ENCODE measurements around the gene DNAJC21.
"Not testable (repeated sequence)": the region's sequence is repeated elsewhere in the genome, so short reads cannot be mapped to it uniquely, and the experiment has no call there.

Gene DNAJC21

DNA sequence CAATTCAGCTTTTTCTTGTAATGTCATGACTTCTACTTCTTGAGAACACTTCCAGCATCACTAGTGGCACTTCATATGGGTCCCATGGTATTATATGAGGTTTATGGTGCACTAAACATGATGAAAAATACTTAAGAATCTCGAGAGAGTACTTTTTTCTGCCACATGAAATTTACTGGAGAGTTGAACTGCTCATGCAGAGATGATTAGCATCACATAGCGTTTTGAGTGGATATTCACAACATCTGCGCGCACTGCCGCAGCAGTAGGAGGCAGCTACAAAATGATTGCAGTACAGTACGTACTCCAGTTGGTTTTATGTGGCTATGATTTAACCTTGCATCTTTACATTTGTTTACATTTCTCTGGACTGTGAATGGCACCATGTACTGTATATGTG lies 28.7 kb upstream of the DNAJC21 start:
- H3K4me3 ChIP-seq (ENCODE audit: low read length), result no peak overlapping the region
- H3K9ac ChIP-seq (ENCODE audit: low read depth, low read length), result no peak overlapping the region
- 0 out of 2 replicates have a peak, but pooled peaks cover 4% of the 10 kb centered on the region for H3K4me1 ChIP-seq (ENCODE audit: insufficient read depth, low read length)
- no peak overlapping the region for H3K27ac ChIP-seq (ENCODE audit: low read depth, low read length)
- WGBS, result 97% methylated on average over 6 of the region's 6 CpGs
- H3K9me3 ChIP-seq (ENCODE audit: insufficient read depth, low read depth, low read length), result no peaks in the 10 kb centered on the region
- H3K36me3 ChIP-seq (ENCODE audit: insufficient read depth, low read length), result peaks cover 15% of the 10 kb centered on the region
- H3K27me3 ChIP-seq (ENCODE audit: insufficient read depth, low read length), result no peaks in the 10 kb centered on the region

DNA sequence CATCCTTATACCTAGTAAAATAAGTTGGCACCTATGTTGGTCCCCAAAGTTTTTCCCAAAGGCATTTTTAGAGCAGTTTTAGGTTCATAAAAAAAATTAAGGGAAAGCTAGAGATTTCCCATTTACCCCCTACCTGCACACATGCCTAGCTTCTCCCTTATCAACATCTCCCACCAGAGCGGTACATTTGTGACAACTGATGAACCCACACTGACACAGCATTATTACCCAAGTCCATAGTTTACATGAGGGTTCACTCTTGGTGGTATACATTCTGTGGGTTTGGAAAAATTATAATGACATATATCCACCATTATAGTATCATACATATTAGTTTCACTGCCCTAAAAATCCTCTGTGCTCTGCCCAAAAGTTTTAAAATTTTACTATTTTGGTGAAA lies 26.1 kb upstream of the DNAJC21 start:
- Histone ChIP-seq H3K27me3 (ENCODE audit: insufficient read depth, low read length) (no peaks in the 10 kb centered on the region), H3K9me3 (ENCODE audit: insufficient read depth, low read depth, low read length) (no peaks in the 10 kb centered on the region), H3K36me3 (ENCODE audit: insufficient read depth, low read length) (peaks cover 33% of the 10 kb centered on the region), H3K9ac (ENCODE audit: low read depth, low read length) (no peak overlapping the region), H3K4me1 (ENCODE audit: insufficient read depth, low read length) (0 out of 2 replicates have a peak, but pooled peaks cover 4% of the 10 kb centered on the region), H3K27ac (ENCODE audit: low read depth, low read length) (no peak overlapping the region), H3K4me3 (ENCODE audit: low read length) (no peak overlapping the region)
- WGBS, result 100% methylated on average over 1 of the region's 1 CpG

DNA sequence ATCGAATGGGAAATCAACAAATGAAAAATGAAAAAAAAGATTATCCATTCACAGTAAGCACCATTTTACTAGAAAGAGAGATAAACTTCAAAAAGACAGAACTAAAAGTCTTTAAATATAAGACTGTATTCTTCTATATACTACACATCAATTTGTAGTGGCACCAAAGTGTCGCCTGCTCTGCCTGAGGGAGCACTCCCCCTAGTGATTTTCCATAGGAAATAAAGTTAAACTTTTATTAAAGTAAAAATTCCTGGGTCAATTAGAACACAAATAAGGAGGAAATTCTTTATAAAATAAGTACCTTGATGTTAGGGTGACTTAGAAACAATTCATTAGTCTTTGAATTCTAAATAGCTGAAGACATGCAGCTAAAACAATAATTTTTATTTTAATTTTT lies 23.8 kb upstream of the DNAJC21 start:
- Histone ChIP-seq H3K36me3 (ENCODE audit: insufficient read depth, low read length) (peaks cover 54% of the 10 kb centered on the region), H3K27me3 (ENCODE audit: insufficient read depth, low read length) (no peaks in the 10 kb centered on the region), H3K4me3 (ENCODE audit: low read length) (no peak overlapping the region), H3K4me1 (ENCODE audit: insufficient read depth, low read length) (no peaks in the 10 kb centered on the region), H3K9ac (ENCODE audit: low read depth, low read length) (no peak overlapping the region), H3K9me3 (ENCODE audit: insufficient read depth, low read depth, low read length) (no peaks in the 10 kb centered on the region), H3K27ac (ENCODE audit: low read depth, low read length) (no peak overlapping the region)
- WGBS, result 89% methylated on average over 1 of the region's 2 CpGs

DNA sequence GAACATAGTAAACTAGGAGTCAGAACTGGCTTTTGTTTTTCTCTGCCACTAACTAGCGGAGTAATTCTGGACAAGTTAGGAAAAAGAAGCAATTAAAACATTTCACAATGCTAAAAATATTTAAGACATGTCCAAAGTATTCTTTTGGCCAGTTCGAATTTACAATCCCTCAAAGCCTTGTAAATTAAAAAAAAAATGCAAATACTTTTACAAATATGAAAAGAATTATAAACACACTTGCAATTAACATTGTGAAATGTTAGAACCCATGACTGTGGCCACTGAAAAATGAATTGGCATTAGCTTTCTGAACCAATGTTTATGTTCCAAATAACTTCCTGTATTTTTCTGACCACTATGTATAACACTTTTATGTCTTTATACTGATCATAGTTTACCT lies 16.3 kb upstream of the DNAJC21 start:
- Histone ChIP-seq H3K4me1 (ENCODE audit: insufficient read depth, low read length) (peaks cover 14% of the 10 kb centered on the region), H3K9ac (ENCODE audit: low read depth, low read length) (no peak overlapping the region), H3K27ac (ENCODE audit: low read depth, low read length) (no peak overlapping the region), H3K4me3 (ENCODE audit: low read length) (no peak overlapping the region), H3K9me3 (ENCODE audit: insufficient read depth, low read depth, low read length) (no peaks in the 10 kb centered on the region), H3K36me3 (ENCODE audit: insufficient read depth, low read length) (peaks cover 57% of the 10 kb centered on the region), H3K27me3 (ENCODE audit: insufficient read depth, low read length) (no peaks in the 10 kb centered on the region)
- 100% methylated on average over 2 of the region's 2 CpGs for WGBS

- no peaks in the 10 kb centered on the region for H3K27me3 ChIP-seq (ENCODE audit: insufficient read depth, low read length)
- peak overlapping the region; percentile 99 for H3K9ac ChIP-seq (ENCODE audit: low read depth, low read length)
- H3K36me3 ChIP-seq (ENCODE audit: insufficient read depth, low read length), result peaks cover 58% of the 10 kb centered on the region
- H3K9me3 ChIP-seq (ENCODE audit: insufficient read depth, low read depth, low read length), result no peaks in the 10 kb centered on the region
- peak overlapping the region; percentile 90 for H3K27ac ChIP-seq (ENCODE audit: low read depth, low read length)
- peaks cover 14% of the 10 kb centered on the region for H3K4me1 ChIP-seq (ENCODE audit: insufficient read depth, low read length)
- WGBS, result 3% methylated on average over 20 of the region's 20 CpGs
- peak overlapping the region; percentile 96 for H3K4me3 ChIP-seq (ENCODE audit: low read length)
Observed at GRCh38 chr5:34914671-34915138, 14.7 kb upstream of the DNAJC21 start.

DNA sequence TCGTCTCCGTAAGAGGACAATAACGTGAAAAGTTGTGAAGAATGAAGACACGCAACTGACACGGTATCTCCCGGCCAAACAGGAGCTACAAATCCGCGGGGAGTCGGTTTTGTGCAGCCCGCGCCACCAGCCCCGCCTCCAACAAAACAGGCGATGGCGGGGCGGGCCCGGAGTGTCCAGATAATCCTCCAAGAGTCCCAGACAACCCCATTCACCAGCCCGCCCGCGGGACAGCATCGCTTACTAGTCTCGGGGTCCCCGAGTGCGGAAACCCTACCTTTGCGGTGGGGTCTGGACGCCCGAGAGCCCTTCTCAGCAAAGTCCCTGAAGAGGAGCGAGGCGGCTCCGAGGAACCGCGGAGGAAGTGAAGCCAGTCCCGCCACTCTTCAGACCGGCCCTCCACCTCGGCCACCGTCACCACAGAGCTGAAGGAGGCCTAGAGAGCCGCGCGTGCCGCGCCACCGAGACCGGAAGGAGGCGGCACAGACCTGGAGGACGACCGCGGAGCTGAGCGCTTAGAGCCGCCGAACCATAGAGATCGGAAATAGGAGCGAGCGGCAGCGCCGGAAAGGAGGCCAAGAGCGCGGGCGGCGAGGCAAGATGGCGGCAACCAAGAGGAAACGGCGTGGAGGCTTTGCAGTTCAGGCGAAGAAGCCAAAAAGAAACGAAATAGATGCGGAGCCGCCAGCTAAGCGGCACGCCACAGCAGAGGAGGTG lies 14.1 kb upstream of the DNAJC21 start, which contains the start of the genes BRIX1 and RAD1:
Gene BRIX1, plus strand, starts transcription at position 573 of the 717 bp plus-strand sequence. Its CDS starts 28 bp downstream, at position 601.
Gene RAD1, minus strand, starts transcription at position 366 of the 717 bp plus-strand sequence. CDS start 612 bp downstream, outside the sequence.
- Histone ChIP-seq H3K4me3 (ENCODE audit: low read length) (peak within 1 kb of the TSS; percentile 96), H3K27me3 (ENCODE audit: insufficient read depth, low read length) (no peaks in the 10 kb centered on the region), H3K4me1 (ENCODE audit: insufficient read depth, low read length) (peaks cover 14% of the 10 kb centered on the region), H3K9ac (ENCODE audit: low read depth, low read length) (peak within 1 kb of the TSS; percentile 99), H3K36me3 (ENCODE audit: insufficient read depth, low read length) (peaks cover 58% of the 10 kb centered on the region), H3K9me3 (ENCODE audit: insufficient read depth, low read depth, low read length) (no peaks in the 10 kb centered on the region), H3K27ac (ENCODE audit: low read depth, low read length) (peak within 1 kb of the TSS; percentile 90)
- under 1% methylated on average over 67 of the region's 67 CpGs for WGBS

GRCh38 chr5:34915856-34916192 lies 13.5 kb upstream of the DNAJC21 start:
- H3K36me3 ChIP-seq (ENCODE audit: insufficient read depth, low read length), result peaks cover 60% of the 10 kb centered on the region
- under 1% methylated on average over 20 of the region's 20 CpGs for WGBS
- H3K9me3 ChIP-seq (ENCODE audit: insufficient read depth, low read depth, low read length), result no peaks in the 10 kb centered on the region
- peak overlapping the region; percentile 90 for H3K27ac ChIP-seq (ENCODE audit: low read depth, low read length)
- H3K27me3 ChIP-seq (ENCODE audit: insufficient read depth, low read length), result no peaks in the 10 kb centered on the region
- peaks cover 14% of the 10 kb centered on the region for H3K4me1 ChIP-seq (ENCODE audit: insufficient read depth, low read length)
- H3K9ac ChIP-seq (ENCODE audit: low read depth, low read length), result peak overlapping the region; percentile 99
- peak overlapping the region; percentile 96 for H3K4me3 ChIP-seq (ENCODE audit: low read length)

DNA sequence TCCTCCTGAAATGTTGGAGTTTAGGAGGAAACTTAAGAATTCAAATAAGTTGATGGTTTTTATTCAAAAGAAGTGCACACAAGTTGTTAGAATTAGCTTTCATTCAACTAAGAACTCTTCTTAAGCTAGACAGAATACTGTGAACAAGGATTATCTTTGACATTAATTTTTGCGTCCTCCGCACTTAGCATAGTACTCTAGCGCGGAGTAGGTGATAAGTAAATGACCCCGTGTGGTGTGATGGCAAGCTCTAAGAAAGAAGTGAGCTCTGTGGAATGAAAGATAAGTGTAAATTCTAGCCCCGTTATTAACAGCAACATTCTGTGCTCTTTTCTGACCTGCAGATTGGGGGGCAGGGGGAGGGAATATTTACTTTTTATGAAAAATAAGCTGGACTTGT lies 12.8 kb upstream of the DNAJC21 start:
- 9% methylated on average over 6 of the region's 6 CpGs for WGBS
- Histone ChIP-seq H3K27ac (ENCODE audit: low read depth, low read length) (no peak overlapping the region), H3K4me3 (ENCODE audit: low read length) (peak overlapping the region; percentile 96), H3K4me1 (ENCODE audit: insufficient read depth, low read length) (peaks cover 14% of the 10 kb centered on the region), H3K9me3 (ENCODE audit: insufficient read depth, low read depth, low read length) (no peaks in the 10 kb centered on the region), H3K9ac (ENCODE audit: low read depth, low read length) (peak overlapping the region; percentile 99), H3K36me3 (ENCODE audit: insufficient read depth, low read length) (peaks cover 60% of the 10 kb centered on the region), H3K27me3 (ENCODE audit: insufficient read depth, low read length) (no peaks in the 10 kb centered on the region)

DNA sequence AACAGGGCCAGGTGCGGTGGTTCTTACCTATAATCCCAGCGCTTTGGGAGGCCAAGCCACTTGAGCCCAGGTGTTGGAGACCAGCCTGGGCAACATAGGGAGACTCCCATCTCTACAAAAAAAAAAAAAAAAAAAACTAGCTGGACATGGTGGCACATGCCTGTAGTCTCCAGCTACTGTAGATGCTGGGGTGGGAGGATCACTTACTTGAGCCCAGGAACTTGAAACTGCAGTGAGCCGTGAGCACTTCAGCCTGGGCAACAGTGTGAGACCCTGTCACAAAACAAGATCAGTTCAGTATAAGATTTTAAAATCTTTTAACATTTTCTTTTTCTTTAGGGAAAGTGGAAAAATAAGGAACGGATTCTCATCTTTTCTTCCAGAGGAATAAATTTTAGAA lies 11.3 kb upstream of the DNAJC21 start:
- H3K4me3 ChIP-seq (ENCODE audit: low read length), result 0 out of 2 replicates have a peak overlapping the region, but pooled peaks have one; percentile 18

DNA sequence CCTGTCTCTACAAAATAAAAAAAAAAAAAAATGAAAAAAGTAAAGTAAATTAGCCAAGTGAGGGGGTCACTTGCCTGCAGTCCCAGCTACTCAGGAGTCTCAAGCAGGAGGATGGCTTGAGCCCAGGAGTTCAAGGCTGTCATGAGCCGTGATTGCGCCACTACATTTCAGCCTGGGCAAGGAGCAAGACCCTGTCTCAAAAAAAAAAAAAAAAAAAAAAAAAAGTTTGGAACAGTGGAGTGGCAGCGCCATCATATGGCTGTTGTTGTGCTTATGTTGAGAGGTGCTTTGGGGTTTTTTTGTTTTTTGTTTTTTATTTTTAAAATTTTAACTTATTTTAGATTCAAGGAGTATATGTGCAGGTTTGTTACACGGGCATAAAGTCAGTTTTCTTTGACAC lies 10.3 kb upstream of the DNAJC21 start:
- Histone ChIP-seq H3K9ac (ENCODE audit: low read depth, low read length) (no peak overlapping the region), H3K36me3 (ENCODE audit: insufficient read depth, low read length) (peaks cover 63% of the 10 kb centered on the region), H3K4me1 (ENCODE audit: insufficient read depth, low read length) (peaks cover 6% of the 10 kb centered on the region), H3K27me3 (ENCODE audit: insufficient read depth, low read length) (no peaks in the 10 kb centered on the region), H3K27ac (ENCODE audit: low read depth, low read length) (no peak overlapping the region), H3K4me3 (ENCODE audit: low read length) (no peak overlapping the region), H3K9me3 (ENCODE audit: insufficient read depth, low read depth, low read length) (no peaks in the 10 kb centered on the region)
- WGBS, result 98% methylated on average over 3 of the region's 4 CpGs

More for the DNA sequence above, 11.3 kb upstream of the DNAJC21 start:
- H3K9me3 ChIP-seq (ENCODE audit: insufficient read depth, low read depth, low read length), result no peaks in the 10 kb centered on the region
- peaks cover 14% of the 10 kb centered on the region for H3K4me1 ChIP-seq (ENCODE audit: insufficient read depth, low read length)
- H3K27ac ChIP-seq (ENCODE audit: low read depth, low read length), result no peak overlapping the region
- no peak overlapping the region for H3K9ac ChIP-seq (ENCODE audit: low read depth, low read length)
- WGBS, result 99% methylated on average over 3 of the region's 4 CpGs
- H3K36me3 ChIP-seq (ENCODE audit: insufficient read depth, low read length), result peaks cover 62% of the 10 kb centered on the region
- H3K27me3 ChIP-seq (ENCODE audit: insufficient read depth, low read length), result no peaks in the 10 kb centered on the region

DNA sequence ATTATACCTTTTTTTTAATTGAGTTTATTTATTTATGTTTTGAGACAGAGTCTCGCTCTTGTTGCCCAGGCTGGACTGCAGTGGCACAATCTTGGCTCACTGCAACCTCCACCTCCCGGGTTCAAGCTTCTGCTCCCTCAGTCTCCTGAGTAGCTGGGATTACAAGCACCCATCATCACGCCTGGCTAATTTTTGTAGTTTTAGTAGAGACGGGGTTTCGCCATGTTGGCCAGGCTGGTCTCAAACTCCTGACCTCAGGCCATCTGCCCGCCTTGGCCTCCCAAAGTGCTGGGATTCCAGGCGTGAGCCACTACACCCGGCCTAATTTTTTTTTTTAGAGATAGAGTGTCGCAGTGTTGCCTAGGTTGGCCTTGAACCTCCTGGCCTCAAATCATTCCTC lies 6.1 kb upstream of the DNAJC21 start:
- H3K27me3 ChIP-seq (ENCODE audit: insufficient read depth, low read length); H3K4me1 ChIP-seq (ENCODE audit: insufficient read depth, low read length); H3K9ac ChIP-seq (ENCODE audit: low read depth, low read length); H3K4me3 ChIP-seq (ENCODE audit: low read length); H3K27ac ChIP-seq (ENCODE audit: low read depth, low read length); H3K9me3 ChIP-seq (ENCODE audit: insufficient read depth, low read depth, low read length): not testable (repeated sequence)
- peaks cover 93% of the 10 kb centered on the region for H3K36me3 ChIP-seq (ENCODE audit: insufficient read depth, low read length)
- 97% methylated on average over 9 of the region's 9 CpGs for WGBS
